ENCODE results near the gene GRK7. TPM values are rescaled to one million over a fixed set of nuclear protein-coding genes. Genes with fewer than 3 reads are reported as not detected.

GRK7 gene
- total and polyA plus RNA-seq, 8 donors = 0.05 TPM; not detected in 7

GRCh38 chr3:141764045-141764444 lies 837 bp downstream of the GRK7 start:
- DNase-seq = no peak
- no peaks in the 10 kb centered on the region for H3K27me3 ChIP-seq
- no peak for ATAC-seq
- H3K27ac ChIP-seq = no peak overlapping the region
- no peak for TF ChIP-seq CTCF (IDR thresholded peaks at IDR 0.05)
- H3K4me1 ChIP-seq = no peaks in the 10 kb centered on the region
- H3K4me3 ChIP-seq = no peak overlapping the region
- H3K9me3 ChIP-seq = no peaks in the 10 kb centered on the region
- H3K36me3 ChIP-seq = no peaks in the 10 kb centered on the region
- FAIRE-seq = no peak
- WGBS, 2 donors = 88 to 96% methylated on average over 2 of the region's 2 CpGs
- intact Hi-C loops (cut with DNase I) = no loop called here

DNA sequence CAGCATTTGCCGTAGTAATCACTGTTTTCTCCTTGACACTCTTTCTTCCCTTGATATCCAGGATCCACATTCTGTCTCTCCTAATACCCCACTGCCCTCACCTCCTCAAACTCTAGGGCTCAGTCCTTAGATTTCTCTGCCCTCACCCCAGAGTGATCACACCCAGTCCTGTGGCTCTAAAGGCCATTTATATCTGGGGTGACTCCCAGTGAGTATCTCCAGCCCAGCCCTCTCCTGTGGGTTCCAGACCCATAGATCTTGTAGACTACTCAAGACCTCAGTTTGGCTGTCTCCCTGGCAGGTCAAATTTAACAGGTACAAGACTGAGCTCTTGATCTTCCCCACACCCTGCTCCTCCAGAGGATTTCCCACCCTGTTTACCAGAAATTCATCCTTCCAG lies 1.3 kb downstream of the GRK7 start:
- Histone ChIP-seq H3K27ac (no peak overlapping the region), H3K27me3 (no peaks in the 10 kb centered on the region), H3K4me1 (no peaks in the 10 kb centered on the region), H3K9me3 (no peaks in the 10 kb centered on the region), H3K36me3 (no peaks in the 10 kb centered on the region), H3K4me3 (no peak overlapping the region)
- WGBS, 2 donors = 87 to 89% methylated on average over 1 of the region's 1 CpG
- DNase-seq (no peak), FAIRE-seq (no peak), ATAC-seq (no peak)
- TF ChIP-seq CTCF (IDR thresholded peaks at IDR 0.05) = no peak
- intact Hi-C loops (cut with DNase I) = no loop called here

DNA sequence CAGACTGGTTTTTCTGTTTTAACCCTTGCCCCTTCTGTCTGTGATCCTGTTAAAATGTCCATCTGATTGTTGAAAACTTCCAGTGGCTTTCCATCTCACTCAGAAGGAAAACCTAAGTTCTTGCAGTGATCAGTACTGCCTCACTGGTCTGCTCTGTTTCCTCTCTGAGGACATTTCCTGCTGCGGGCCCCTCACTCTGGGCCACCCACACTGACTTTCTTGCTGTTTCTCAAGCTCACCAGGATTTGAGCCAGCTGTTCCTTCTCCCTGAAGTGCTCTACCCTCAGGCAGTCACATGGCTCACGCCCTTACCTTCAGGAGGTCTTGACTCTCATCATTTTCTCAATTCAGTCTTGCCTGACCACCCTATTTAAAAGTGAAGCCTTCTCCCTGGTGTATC lies 1.8 kb downstream of the GRK7 start:
- no peaks in the 10 kb centered on the region for H3K4me1 ChIP-seq
- no peak for TF ChIP-seq CTCF (IDR thresholded peaks at IDR 0.05)
- H3K9me3 ChIP-seq = no peaks in the 10 kb centered on the region
- H3K36me3 ChIP-seq = no peaks in the 10 kb centered on the region
- ATAC-seq (no peak), DNase-seq (no peak), FAIRE-seq (no peak)
- no peak overlapping the region for H3K27ac ChIP-seq
- intact Hi-C loops (cut with DNase I) = no loop called here
- H3K4me3 ChIP-seq = no peak overlapping the region
- WGBS, 2 donors = 83 to 85% methylated on average over 2 of the region's 2 CpGs
- H3K27me3 ChIP-seq = no peaks in the 10 kb centered on the region

DNA sequence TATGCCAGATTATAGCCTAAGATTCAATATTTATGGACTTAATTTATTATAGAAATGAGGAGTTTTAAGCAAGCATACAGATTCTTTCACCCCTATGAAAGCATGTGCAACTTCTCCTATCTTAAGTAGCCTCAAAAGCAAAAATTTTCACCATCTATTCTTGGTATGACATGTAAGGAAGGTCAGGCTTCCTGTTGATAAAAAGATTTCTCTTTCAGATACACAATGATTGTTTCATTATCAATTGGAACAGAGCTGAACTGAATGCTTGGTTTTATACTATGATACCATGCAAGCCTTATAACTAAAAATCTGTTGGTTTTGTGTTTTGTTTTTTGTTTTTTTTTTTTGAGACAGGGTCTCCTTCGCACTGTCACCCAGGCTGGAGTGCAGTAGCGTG lies 3.9 kb downstream of the GRK7 start:
- Histone ChIP-seq H3K4me3 (no peak overlapping the region), H3K4me1 (no peaks in the 10 kb centered on the region), H3K9me3 (no peaks in the 10 kb centered on the region), H3K27ac (no peak overlapping the region), H3K27me3 (no peaks in the 10 kb centered on the region), H3K36me3 (no peaks in the 10 kb centered on the region)
- intact Hi-C loops (cut with DNase I) = no loop called here
- ATAC-seq (no peak), DNase-seq (no peak), FAIRE-seq (no peak)
- TF ChIP-seq CTCF (IDR thresholded peaks at IDR 0.05) = no peak
- WGBS, 2 donors = 82 to 92% methylated on average over 2 of the region's 2 CpGs

DNA sequence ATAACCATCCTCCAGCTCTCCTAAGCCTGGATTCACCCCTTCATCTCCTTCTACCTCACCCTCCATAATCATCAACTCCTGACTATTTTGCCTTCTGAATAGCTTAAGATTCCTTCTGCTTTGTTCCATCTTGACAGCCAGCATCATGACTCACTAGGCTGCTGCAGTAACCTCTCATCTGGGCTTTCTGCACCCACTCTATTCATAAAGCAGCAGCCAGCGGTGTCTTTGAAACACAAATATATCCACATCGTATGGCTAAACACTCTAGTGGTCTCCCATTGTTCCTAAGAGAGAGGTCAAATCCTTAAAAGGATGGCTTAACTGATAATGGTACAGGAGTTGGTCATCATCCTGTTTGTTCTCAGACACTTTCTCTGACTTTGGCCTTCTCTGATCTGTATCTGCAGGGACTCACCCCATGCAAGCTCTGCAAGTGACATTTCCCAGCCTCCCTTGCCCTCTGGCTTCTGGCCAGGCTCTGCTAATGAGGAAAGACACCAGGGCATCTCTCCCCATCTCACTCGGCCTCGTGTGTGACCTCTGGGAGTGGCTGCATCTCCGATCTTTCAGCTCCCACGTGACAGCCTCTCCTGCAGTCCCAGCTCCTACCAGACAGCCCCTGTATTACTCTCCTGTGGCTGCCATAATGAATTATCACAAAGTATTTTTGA lies 6.2 kb downstream of the GRK7 start:
- Histone ChIP-seq H3K27me3 (no peaks in the 10 kb centered on the region), H3K27ac (no peak overlapping the region), H3K9me3 (no peaks in the 10 kb centered on the region), H3K4me1 (no peaks in the 10 kb centered on the region), H3K36me3 (no peaks in the 10 kb centered on the region), H3K4me3 (no peak overlapping the region)
- FAIRE-seq = no peak
- DNase-seq = no peak
- ATAC-seq = no peak
- intact Hi-C loops (cut with DNase I) = no loop called here
- 48 to 53% methylated on average over 6 of the region's 6 CpGs for WGBS, 2 donors
- no peak for TF ChIP-seq CTCF (IDR thresholded peaks at IDR 0.05)
